GM18508 (cell line): ENCODE data around the gene JAML.

ENCODE experiments used
- ATAC-seq: cut with Tn5 transposase; IDR thresholded peaks from one replicate; pipeline ENCODE4 v1.9.1; 2021; ENCODE audit warnings: moderate number of reproducible peaks; ENCODE audit not compliant: insufficient read depth, unreplicated experiment

The JAML gene, protein sequence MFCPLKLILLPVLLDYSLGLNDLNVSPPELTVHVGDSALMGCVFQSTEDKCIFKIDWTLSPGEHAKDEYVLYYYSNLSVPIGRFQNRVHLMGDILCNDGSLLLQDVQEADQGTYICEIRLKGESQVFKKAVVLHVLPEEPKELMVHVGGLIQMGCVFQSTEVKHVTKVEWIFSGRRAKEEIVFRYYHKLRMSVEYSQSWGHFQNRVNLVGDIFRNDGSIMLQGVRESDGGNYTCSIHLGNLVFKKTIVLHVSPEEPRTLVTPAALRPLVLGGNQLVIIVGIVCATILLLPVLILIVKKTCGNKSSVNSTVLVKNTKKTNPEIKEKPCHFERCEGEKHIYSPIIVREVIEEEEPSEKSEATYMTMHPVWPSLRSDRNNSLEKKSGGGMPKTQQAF

GRCh38 chr11:118224511-118225188 is at the start of gene JAML:
Gene JAML, minus strand, starts transcription at chr11:118225011. Its CDS starts 10,145 bp downstream, at chr11:118214866.
- ATAC-seq: no peak

- no peak for ATAC-seq
Observed at GRCh38 chr11:118274186-118274585, 49.4 kb upstream of the JAML start.

- ATAC-seq: no peak
Observed at GRCh38 chr11:118272001-118272400, 47.2 kb upstream of the JAML start.

DNA sequence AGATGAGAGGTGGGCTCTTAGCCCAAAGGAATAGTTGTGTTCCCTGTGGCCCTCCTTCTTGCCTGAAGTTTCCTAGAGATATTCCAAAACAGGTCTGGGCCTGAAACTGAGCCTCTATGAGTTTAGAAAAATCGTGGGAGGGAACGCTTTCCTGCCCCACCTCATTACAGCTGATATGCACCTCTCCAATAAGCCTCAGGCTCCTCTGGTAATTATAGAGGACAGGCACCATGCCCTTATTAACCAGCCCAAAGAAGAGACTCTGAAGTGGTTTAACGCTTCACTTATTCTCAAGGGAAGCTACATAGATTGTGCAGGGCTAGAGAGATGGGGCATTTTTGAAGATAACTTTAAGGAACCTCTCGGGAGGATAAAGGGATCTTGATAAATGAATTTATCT is 42.7 kb upstream of the JAML start:
- ATAC-seq: no peak

DNA sequence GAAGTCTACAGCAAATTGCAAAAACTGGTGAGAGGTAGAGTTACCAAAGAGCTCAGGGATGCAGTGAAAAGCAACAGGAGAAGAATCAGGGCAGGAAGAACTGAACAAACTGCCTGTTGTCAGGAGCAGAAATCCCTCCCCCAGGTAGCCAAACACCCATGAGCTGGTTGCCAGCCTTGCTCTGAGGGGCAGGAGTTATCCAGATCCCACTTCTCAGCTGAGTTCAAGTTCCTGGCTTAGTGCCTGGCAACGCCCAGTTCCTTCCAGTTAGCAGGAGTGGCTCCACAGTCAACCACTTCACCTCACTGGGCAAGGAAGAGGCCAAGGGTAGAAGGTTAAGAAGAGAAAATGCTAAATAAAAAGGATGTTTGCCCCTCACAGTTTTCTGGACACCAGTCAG is 41.1 kb upstream of the JAML start:
- ATAC-seq: no peak

DNA sequence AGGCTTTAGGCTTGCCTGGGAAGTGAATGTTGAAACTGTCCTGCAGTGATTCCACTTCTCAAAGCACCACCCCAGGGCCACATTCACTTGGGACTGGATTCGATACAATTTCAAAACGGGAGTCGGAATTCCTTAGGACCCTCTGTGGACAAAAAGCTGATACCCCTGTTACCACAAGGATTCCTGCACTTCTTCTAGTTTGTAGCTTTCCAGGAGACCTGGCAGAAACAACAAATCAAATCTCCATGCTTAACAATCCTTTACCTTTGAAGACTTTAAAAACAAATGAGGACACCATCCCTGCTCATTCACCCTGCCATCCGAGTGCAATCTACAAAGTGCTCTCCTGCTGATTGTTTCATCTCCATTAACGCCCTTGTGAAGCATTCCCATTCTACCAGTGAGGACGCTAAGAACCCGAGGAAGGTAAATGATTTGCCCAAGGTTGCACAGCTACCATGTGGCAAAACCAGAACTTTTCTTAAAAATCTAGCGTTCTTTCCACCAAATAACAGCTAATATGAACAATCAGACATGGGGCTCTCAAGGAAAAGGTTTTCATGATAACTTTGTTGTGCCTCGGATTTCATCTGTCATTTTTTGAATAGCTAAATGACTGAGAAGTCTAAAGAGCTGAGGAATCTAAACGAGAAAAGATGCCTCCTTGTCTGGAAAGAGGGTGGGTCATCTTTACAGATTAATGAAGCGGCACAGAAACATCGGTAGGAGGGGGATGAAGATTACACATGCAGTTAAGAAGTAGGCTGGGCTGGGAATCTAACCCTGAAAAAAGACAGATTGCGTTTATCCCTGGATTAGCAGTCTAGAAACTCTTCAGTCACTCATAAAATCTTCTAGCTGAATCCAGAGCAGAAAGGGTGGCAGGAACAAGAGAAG is 40.0 kb upstream of the JAML start:
- ATAC-seq: no peak

DNA sequence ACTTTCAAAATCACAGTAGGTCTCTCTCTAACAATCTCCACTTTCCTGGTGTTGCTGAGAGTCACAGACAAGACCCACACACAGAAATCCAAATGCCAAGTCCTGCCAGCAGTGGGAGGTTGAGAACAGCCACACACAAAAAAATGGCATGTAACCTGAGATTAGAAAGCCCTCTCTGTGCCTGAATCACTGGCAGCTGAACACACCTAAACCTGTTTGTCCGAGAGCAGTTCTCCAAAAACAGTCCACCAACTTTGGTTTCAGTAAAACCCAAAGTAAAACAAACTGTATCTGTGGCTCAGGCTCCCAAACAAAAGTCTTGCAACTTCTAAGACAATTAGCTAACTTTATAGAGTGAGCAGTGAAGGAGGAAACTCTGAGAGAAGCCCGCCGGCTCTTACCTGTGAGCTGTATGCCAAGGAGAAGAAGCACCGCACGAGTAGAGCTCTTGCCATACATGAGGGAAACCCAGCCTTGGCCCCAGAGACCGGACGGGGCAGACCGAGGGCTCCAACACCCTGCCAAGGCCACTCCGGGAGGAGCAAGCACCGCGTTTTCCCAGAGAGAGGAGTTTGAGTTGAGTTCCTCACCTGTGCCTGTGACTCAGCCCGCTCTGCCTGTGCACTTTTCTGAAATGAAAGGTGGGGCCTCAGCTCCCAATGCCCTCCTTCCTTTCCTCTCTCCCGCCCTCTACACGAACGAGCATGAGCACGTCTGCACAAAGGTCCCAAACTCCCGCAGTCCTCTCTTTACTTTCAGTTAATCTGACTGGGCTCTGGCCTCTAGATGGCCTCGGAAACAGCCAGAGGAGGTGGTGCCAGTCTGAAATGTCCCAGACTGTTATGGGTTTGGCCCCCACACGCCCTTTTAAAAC is 39.1 kb upstream of the JAML start, which contains the start of gene MPZL2:
TSS of gene MPZL2 (minus strand) at position 603 of the 874 bp plus-strand sequence. CDS start at position 459, 144 bp downstream.
- no peak for ATAC-seq

- ATAC-seq: no peak
Observed at GRCh38 chr11:118263112-118263511, 38.3 kb upstream of the JAML start.

GRCh38 chr11:118260353-118260752 is 35.5 kb upstream of the JAML start:
- ATAC-seq: no peak

GRCh38 chr11:118259138-118259537 is 34.3 kb upstream of the JAML start:
- no peak for ATAC-seq

- no peak for ATAC-seq
Observed at GRCh38 chr11:118258410-118258809, 33.6 kb upstream of the JAML start.

DNA sequence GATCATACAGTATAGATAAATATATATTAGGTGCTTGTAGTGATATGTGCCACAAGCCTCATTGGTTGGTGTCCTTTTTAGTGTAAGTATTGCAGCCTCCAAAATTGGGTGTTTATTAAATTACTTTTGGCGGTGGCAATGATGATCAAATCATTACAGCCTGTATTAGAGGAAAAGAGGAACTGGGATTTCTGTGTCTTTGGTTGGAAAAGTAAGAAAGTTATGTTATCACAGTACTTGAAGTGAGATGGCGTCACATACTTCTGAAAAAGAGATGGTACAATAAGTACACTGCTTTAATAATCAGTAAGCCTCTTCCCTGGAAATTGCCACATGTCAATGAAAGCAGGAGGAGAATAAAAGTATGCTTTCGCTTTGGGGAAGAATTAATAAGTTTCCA is 27.9 kb upstream of the JAML start:
- no peak for ATAC-seq

- no peak for ATAC-seq
Observed at GRCh38 chr11:118251858-118252652, 27.2 kb upstream of the JAML start, which contains the start of gene MPZL3. Gene MPZL3, minus strand, starts transcription at chr11:118252365. Its CDS starts 71 bp downstream, at chr11:118252294.

GRCh38 chr11:118247041-118247440 is 22.2 kb upstream of the JAML start:
- ATAC-seq: no peak

- ATAC-seq: no peak
Observed at GRCh38 chr11:118245936-118246562, 21.2 kb upstream of the JAML start.

DNA sequence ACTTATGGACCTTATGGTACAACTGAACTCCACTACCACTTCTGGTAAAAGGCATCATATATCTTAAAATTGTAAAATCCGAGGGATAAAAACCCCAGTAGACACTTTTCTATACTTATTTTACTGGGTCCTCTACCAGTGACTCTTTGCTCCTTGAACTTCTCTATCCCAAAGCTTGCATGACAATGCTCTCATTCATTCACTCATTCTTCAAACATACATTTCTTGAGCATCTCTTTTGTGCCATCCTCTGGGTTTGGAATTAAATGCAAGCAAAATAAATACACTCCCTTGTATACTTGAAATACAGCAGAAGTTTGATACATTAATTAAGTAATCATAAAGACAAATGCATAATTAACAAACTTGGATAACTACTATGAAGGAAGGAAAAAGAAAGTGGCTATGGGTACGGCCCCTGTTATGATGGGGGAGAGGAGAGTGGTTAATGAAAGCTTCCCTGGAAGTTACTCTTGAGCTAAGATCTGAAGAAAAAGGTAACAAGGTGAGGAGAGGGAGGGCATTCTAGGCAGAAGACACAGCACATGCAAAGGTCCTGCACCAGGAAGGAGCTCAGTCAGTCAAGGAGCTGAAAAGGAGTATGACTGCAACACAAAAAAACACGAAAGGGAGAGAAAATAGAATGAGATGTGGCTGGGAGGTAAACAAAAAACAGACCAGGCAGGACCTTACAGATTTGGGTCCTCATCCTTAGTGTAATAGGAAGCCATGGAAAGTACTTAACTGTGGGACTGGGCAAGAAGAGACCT is 19.4 kb upstream of the JAML start:
- no peak for ATAC-seq

GRCh38 chr11:118243161-118243560 is 18.4 kb upstream of the JAML start:
- no peak for ATAC-seq

- ATAC-seq: no peak
Observed at GRCh38 chr11:118241764-118242098, 16.9 kb upstream of the JAML start.
